HG03460 (cell line): ENCODE data around the gene DRD4.

ENCODE experiments used
- ATAC-seq: cut with Tn5 transposase; IDR thresholded peaks from one replicate; pipeline ENCODE4 v1.9.1; 2021; ENCODE audit not compliant: unreplicated experiment

Gene DRD4

GRCh38 chr11:620935-621814 is 15.9 kb upstream of the DRD4 start:
- ATAC-seq: no peak

GRCh38 chr11:621838-622237 is 15.2 kb upstream of the DRD4 start:
- no peak for ATAC-seq

- no peak for ATAC-seq
Observed at GRCh38 chr11:623349-623869, 13.7 kb upstream of the DRD4 start.

GRCh38 chr11:623999-624704 is 12.9 kb upstream of the DRD4 start:
- no peak for ATAC-seq

- no peak for ATAC-seq
Observed at GRCh38 chr11:624705-625635, 12.1 kb upstream of the DRD4 start, which contains the start of gene CDHR5. Gene CDHR5 (minus strand): TSS chr11:624955. CDS start chr11:624902, 53 bp downstream.

- no peak for ATAC-seq
Observed at GRCh38 chr11:625636-626268, 11.3 kb upstream of the DRD4 start.

- ATAC-seq: no peak
Observed at GRCh38 chr11:626475-627307, 10.4 kb upstream of the DRD4 start, which contains the start of gene SCT. Gene SCT (minus strand): TSS chr11:627181. CDS start chr11:627143, 38 bp downstream.

- ATAC-seq: no peak
Observed at GRCh38 chr11:627308-627576, 9.8 kb upstream of the DRD4 start.

- no peak for ATAC-seq
Observed at GRCh38 chr11:628056-628455, 9.0 kb upstream of the DRD4 start.

GRCh38 chr11:629237-629583 is 7.9 kb upstream of the DRD4 start:
- ATAC-seq: no peak

GRCh38 chr11:630871-631270 is 6.2 kb upstream of the DRD4 start:
- no peak for ATAC-seq

GRCh38 chr11:635945-636510 is 1.0 kb upstream of the DRD4 start:
- no peak for ATAC-seq

- no peak for ATAC-seq
Observed at GRCh38 chr11:637333-637592, 194 bp downstream of the DRD4 start.

- no peak for ATAC-seq
Observed at GRCh38 chr11:637593-638521, 788 bp downstream of the DRD4 start.

- no peak for ATAC-seq
Observed at GRCh38 chr11:638631-639331, 1.7 kb downstream of the DRD4 start.

GRCh38 chr11:639332-639955 is 2.4 kb downstream of the DRD4 start:
- ATAC-seq: no peak

GRCh38 chr11:640021-640706 is 3.1 kb downstream of the DRD4 start:
- ATAC-seq: no peak
